Vagina (tissue), 2 donors: ENCODE data around the gene SYNE1. TPM values are rescaled to one million over a fixed set of nuclear protein-coding genes. Genes with fewer than 3 reads are reported as not detected.
"Not testable (repeated sequence)": the region's sequence is repeated elsewhere in the genome, so short reads cannot be mapped to it uniquely, and the experiment has no call there.

ENCODE experiments used
- DNase-seq, 2 donors: peaks; one replicate each; pipeline ENCODE4 v3.0.0-alpha.2; 2017; ENCODE audit errors: extremely low spot score in 2 of 2
- H3K27ac ChIP-seq: fragments of 200-600 bp; sonication (generic); one replicate; pipeline ENCODE4 v1.5.1; 2019
- H3K27me3 ChIP-seq: fragments of 200-600 bp; sonication (generic); one replicate; pipeline ENCODE4 v1.5.1; 2019
- H3K36me3 ChIP-seq, 2 donors: fragments of 200-600 bp; sonication (generic); one replicate each; pipeline ENCODE4 v1.5.1; 2017 to 2019
- H3K4me1 ChIP-seq: fragments of 200-600 bp; sonication (generic); one replicate; pipeline ENCODE4 v1.5.1; 2019
- H3K4me3 ChIP-seq, 2 donors: fragments of 200-600 bp; sonication (generic); 1 replicate in 1 of 2; 2 replicates in 1 of 2; pipeline ENCODE4 v1.5.1; 2016 to 2019
- H3K9me3 ChIP-seq: fragments of 200-600 bp; sonication (generic); one replicate; pipeline ENCODE4 v1.5.1; 2019
- POLR2A ChIP-seq, 2 donors: fragments of 450-650 bp; IDR thresholded peaks; one replicate each; pipeline ENCODE4 v1.6.1; 2017; ENCODE audit warnings: antibody characterized with exemption in 2 of 2, mild to moderate bottlenecking in 2 of 2, moderate library complexity in 2 of 2
- POLR2AphosphoS5 ChIP-seq, 2 donors: sonication (generic); formaldehyde crosslinking; IDR thresholded peaks; one replicate each; pipeline ENCODE4 v1.9.0; 2017; ENCODE audit warnings: antibody characterized with exemption in 2 of 2, mild to moderate bottlenecking in 2 of 2, low read depth in 1 of 2; ENCODE audit not compliant: insufficient read depth in 1 of 2
- intact Hi-C: fragments of 100-400 bp; cut with DNase I; formaldehyde crosslinking; loops from one replicate; pipeline ENCODE4 v1.15.1; 2023
- total RNA-seq: library from RNA; depleted of rRNA; stranded (reverse); fragments of >200 nt; gene quantifications from one replicate; pipeline ENCODE4 v1.2.3, GENCODE V29; 2016
- TF ChIP-seq, protein P1 (sequence below), 3 experiments: fragments of 450-650 bp in 2 of 3; fragments of 200-600 bp in 1 of 3; sonication (generic) in 1 of 3; IDR thresholded peaks; one replicate each; pipeline ENCODE4 v1.5.1; 2017 to 2019; ENCODE audit warnings: antibody characterized with exemption in 3 of 3, mild to moderate bottlenecking in 2 of 3, moderate library complexity in 2 of 3

The SYNE1 gene
- total RNA-seq, 1 donor from 2014 or later, result 81.5 TPM

DNA sequence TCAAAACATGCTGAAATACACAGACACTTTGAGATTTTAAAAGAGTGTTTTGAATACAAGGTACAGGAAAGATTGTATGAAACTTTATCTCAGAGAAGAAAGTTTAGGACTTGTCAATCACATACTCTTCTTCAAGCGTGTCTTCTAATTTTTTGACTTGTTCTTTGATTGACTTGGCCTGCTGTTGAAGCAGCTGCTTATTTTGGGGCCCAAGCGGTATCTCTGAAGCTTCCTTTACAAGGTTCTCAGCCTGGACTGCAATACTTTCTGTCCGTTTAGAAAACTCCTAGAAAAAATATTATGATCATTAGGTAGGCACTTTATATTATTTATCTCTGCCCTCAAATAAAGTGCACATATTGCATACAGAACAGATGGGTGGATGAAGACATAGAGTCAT is 201.3 kb downstream of the SYNE1 start:
- no peak overlapping the region for H3K4me3 ChIP-seq
- intact Hi-C loops, result no loop called here
- no peak for TF ChIP-seq POLR2A (IDR thresholded peaks at IDR 0.05)
- H3K36me3 ChIP-seq, result no peaks in the 10 kb centered on the region
- no peaks in the 10 kb centered on the region for H3K4me1 ChIP-seq
- H3K27ac ChIP-seq, result no peak overlapping the region
- H3K9me3 ChIP-seq, result no peaks in the 10 kb centered on the region
- no peak for DNase-seq
- H3K27me3 ChIP-seq, result no peaks in the 10 kb centered on the region

DNA sequence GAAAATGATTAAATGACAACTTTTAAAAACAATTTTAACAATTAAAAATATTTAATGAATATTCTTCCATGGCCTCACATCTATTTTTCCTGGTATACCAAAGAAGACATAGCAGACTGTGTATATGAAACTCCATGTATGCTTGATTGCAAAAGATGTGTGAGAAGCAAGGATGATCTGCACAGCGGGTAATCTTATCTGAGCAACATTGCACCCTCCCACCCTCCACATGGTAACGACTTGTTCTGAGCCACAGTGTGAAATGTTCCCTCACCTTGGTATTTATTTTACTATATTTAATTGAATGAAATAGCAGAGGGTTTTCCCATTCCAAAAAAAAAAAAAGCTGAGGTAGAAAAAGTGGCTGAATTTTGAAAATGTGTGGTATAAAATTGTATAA is 204.4 kb downstream of the SYNE1 start:
- H3K36me3 ChIP-seq, result no peaks in the 10 kb centered on the region
- no peaks in the 10 kb centered on the region for H3K27me3 ChIP-seq
- H3K4me3 ChIP-seq, result no peak overlapping the region
- TF ChIP-seq POLR2A (IDR thresholded peaks at IDR 0.05) (no peak), POLR2AphosphoS5 (IDR thresholded peaks at IDR 0.05; ENCODE audit: insufficient read depth in 1 of 2, low read depth in 1 of 2) (no peak)
- TF ChIP-seq, protein P1, sequence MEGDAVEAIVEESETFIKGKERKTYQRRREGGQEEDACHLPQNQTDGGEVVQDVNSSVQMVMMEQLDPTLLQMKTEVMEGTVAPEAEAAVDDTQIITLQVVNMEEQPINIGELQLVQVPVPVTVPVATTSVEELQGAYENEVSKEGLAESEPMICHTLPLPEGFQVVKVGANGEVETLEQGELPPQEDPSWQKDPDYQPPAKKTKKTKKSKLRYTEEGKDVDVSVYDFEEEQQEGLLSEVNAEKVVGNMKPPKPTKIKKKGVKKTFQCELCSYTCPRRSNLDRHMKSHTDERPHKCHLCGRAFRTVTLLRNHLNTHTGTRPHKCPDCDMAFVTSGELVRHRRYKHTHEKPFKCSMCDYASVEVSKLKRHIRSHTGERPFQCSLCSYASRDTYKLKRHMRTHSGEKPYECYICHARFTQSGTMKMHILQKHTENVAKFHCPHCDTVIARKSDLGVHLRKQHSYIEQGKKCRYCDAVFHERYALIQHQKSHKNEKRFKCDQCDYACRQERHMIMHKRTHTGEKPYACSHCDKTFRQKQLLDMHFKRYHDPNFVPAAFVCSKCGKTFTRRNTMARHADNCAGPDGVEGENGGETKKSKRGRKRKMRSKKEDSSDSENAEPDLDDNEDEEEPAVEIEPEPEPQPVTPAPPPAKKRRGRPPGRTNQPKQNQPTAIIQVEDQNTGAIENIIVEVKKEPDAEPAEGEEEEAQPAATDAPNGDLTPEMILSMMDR (IDR thresholded peaks at IDR 0.05), result no peak
- no peaks in the 10 kb centered on the region for H3K9me3 ChIP-seq
- no peak for DNase-seq
- H3K4me1 ChIP-seq, result no peaks in the 10 kb centered on the region
- intact Hi-C loops, result no loop called here
- H3K27ac ChIP-seq, result no peak overlapping the region

DNA sequence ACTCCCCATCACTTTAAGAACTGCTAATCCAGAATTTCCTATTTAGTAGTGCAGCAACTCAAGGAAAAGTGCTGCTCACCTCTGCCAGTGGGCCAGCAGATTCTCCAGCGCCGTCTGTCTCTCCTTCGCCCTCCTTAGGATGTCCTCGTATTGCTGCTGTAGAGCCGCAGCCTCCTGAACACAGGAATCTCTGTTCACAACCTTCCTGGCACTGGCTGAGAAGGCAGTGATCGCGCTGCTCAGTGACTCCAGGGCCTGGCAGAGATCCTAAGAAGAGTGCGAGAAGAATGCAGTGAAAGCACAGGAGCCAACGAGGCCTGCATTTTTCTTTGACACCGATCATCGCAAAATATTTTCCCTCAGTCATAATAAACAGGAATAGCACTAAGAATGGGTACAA is 209.0 kb downstream of the SYNE1 start:
- TF ChIP-seq POLR2AphosphoS5 (IDR thresholded peaks at IDR 0.05; ENCODE audit: insufficient read depth in 1 of 2, low read depth in 1 of 2) (no peak), POLR2A (IDR thresholded peaks at IDR 0.05) (no peak)
- TF ChIP-seq, protein P1 (IDR thresholded peaks at IDR 0.05), result no peak

DNA sequence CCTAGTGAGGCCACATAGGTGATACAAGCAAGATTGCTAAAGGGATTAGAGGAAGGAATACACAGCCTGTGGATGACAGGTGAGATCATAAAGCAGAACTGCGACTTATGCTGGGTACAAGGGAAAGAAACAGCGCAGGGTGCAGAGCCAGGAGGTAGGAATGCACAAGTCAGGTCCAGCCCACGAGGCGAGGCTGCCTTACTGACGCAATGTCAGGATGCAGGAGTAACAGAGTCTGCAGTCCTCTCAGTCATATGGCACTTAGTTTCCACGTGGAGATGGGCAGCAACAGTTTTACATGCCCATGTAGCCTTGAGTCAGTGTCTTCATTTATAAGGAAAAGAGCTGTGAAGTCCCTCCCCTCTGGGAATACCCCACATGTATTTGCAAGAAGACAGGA is 210.9 kb downstream of the SYNE1 start:
- no peaks in the 10 kb centered on the region for H3K9me3 ChIP-seq
- H3K36me3 ChIP-seq, result no peaks in the 10 kb centered on the region
- no peaks in the 10 kb centered on the region for H3K27me3 ChIP-seq
- H3K4me3 ChIP-seq, result no peak overlapping the region
- TF ChIP-seq, protein P1 (IDR thresholded peaks at IDR 0.05), result no peak
- TF ChIP-seq POLR2AphosphoS5 (IDR thresholded peaks at IDR 0.05; ENCODE audit: insufficient read depth in 1 of 2, low read depth in 1 of 2) (no peak), POLR2A (IDR thresholded peaks at IDR 0.05) (no peak)
- no peak overlapping the region for H3K27ac ChIP-seq
- intact Hi-C loops, result no loop called here
- DNase-seq, result no peak
- H3K4me1 ChIP-seq, result no peaks in the 10 kb centered on the region

More for the DNA sequence above, 209.0 kb downstream of the SYNE1 start:
- no peak for DNase-seq
- Histone ChIP-seq H3K36me3 (no peaks in the 10 kb centered on the region), H3K27ac (no peak overlapping the region), H3K4me1 (no peaks in the 10 kb centered on the region), H3K4me3 (no peak overlapping the region), H3K9me3 (no peaks in the 10 kb centered on the region), H3K27me3 (no peaks in the 10 kb centered on the region)
- intact Hi-C loops, result no loop called here

DNA sequence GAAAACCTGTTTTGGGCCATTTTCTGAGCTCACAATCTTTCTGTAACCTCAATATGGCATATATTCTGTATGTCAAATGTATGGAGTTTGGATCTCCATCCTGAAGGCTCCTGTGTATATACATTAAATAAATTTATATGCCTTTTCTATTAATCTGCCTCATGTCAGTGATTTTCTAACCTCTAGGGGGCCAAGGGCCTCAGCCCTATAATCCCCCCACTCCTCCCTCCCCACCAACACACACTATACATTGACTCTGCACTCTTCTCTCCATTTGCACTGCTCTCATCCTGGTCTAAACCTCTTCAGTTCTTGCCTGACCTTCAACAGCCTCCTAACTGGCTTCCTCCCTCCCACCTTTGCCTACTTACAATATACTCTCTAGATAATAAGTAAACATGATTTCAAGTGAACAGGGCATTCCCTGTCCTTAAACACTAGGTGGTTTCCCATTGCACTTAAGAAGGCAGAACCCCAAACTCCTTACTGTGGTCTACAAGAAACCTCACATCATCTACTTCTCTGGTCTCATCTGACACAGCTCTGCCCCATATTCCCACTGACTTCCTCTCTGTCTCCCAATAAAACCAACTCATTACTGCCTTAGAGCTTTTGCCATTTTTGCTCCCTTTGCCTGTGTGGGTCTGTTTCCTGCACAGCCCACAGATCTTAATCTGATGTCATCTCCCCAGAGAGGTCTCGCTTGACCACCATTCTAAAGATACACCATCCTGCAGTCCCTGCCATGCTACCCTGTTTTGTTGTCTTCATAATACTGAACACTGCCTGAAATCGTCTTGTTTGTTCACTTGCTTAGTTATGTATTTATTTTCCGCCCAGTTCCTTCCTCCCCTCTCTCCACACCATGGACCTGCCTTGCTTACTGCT is 213.7 kb downstream of the SYNE1 start:
- H3K27me3 ChIP-seq, result no peaks in the 10 kb centered on the region
- no peaks in the 10 kb centered on the region for H3K9me3 ChIP-seq
- no peaks in the 10 kb centered on the region for H3K36me3 ChIP-seq
- TF ChIP-seq, protein P1 (IDR thresholded peaks at IDR 0.05), result no peak
- TF ChIP-seq POLR2A (IDR thresholded peaks at IDR 0.05), result no peak
- TF ChIP-seq POLR2AphosphoS5 (IDR thresholded peaks at IDR 0.05; ENCODE audit: insufficient read depth in 1 of 2, low read depth in 1 of 2), result no peak
- intact Hi-C loops, result no loop called here
- H3K27ac ChIP-seq, result no peak overlapping the region
- no peaks in the 10 kb centered on the region for H3K4me1 ChIP-seq
- DNase-seq, result no peak
- no peak overlapping the region for H3K4me3 ChIP-seq

DNA sequence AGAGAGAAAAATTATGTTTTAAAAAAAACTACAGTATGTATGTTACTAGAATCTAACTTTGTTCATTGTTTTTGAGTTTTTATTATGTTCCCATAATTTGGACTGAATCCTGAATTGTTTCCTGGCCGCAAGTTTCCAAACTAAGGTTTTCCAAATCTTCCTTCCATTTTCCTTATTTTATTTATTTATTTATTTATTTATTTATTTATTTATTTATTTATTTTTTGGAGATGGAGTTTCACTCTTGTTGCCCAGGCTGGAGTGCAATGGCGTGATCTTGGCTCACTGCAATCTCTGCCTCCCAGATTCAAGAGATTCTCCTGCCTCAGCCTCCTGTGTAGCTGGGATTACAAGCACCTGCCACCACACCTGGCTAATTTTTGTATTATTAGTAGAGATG is 215.7 kb downstream of the SYNE1 start:
- H3K4me3 ChIP-seq, intact Hi-C loops, H3K9me3 ChIP-seq, DNase-seq, H3K36me3 ChIP-seq, H3K4me1 ChIP-seq, H3K27ac ChIP-seq, H3K27me3 ChIP-seq: not testable (repeated sequence)
